ENCODE results near the gene VPS8.

VPS8 gene

GRCh38 chr3:184796551-184796950 lies 15.4 kb upstream of the VPS8 start:
- TF ChIP-seq GATA1 (IDR thresholded peaks at IDR 0.05; ENCODE audit: low read depth, low read length), result no peak
- TF ChIP-seq POLR2A (IDR thresholded peaks at IDR 0.05; ENCODE audit: low read length), result no peak
- DNase-seq, result no peak

- no peak for TF ChIP-seq GATA1 (IDR thresholded peaks at IDR 0.05; ENCODE audit: low read depth, low read length)
- no peak for TF ChIP-seq POLR2A (IDR thresholded peaks at IDR 0.05; ENCODE audit: low read length)
- DNase-seq, result no peak
These were observed 15.0 kb upstream of the VPS8 start for GRCh38 chr3:184796954-184797353.

- no peak for TF ChIP-seq POLR2A (IDR thresholded peaks at IDR 0.05; ENCODE audit: low read length)
- TF ChIP-seq GATA1 (IDR thresholded peaks at IDR 0.05; ENCODE audit: low read depth, low read length), result no peak
- DNase-seq, result no peak
These were observed 13.8 kb upstream of the VPS8 start for GRCh38 chr3:184798120-184798519.

- DNase-seq, result no peak
These were observed 11.5 kb upstream of the VPS8 start for GRCh38 chr3:184800349-184800930.

GRCh38 chr3:184801241-184801785 lies 10.7 kb upstream of the VPS8 start:
- TF ChIP-seq GATA1 (IDR thresholded peaks at IDR 0.05; ENCODE audit: low read depth, low read length), result no peak
- TF ChIP-seq POLR2A (IDR thresholded peaks at IDR 0.05; ENCODE audit: low read length), result no peak
- no peak for DNase-seq

More at GRCh38 chr3:184800349-184800930, 11.5 kb upstream of the VPS8 start:
- TF ChIP-seq POLR2A (IDR thresholded peaks at IDR 0.05; ENCODE audit: low read length) (no peak), GATA1 (IDR thresholded peaks at IDR 0.05; ENCODE audit: low read depth, low read length) (no peak)

- no peak for DNase-seq
- TF ChIP-seq POLR2A (IDR thresholded peaks at IDR 0.05; ENCODE audit: low read length), result no peak
- no peak for TF ChIP-seq GATA1 (IDR thresholded peaks at IDR 0.05; ENCODE audit: low read depth, low read length)
These were observed 9.8 kb upstream of the VPS8 start for GRCh38 chr3:184802150-184802549.

- TF ChIP-seq GATA1 (IDR thresholded peaks at IDR 0.05; ENCODE audit: low read depth, low read length) (no peak), POLR2A (IDR thresholded peaks at IDR 0.05; ENCODE audit: low read length) (no peak)
- DNase-seq, result no peak
These were observed 7.2 kb upstream of the VPS8 start for GRCh38 chr3:184804801-184805200.

GRCh38 chr3:184805351-184806038 lies 6.5 kb upstream of the VPS8 start:
- peak; percentile 50 to 60 for DNase-seq
- TF ChIP-seq POLR2A (IDR thresholded peaks at IDR 0.05; ENCODE audit: low read length) (no peak), GATA1 (IDR thresholded peaks at IDR 0.05; ENCODE audit: low read depth, low read length) (no peak)

GRCh38 chr3:184806567-184807271 lies 5.2 kb upstream of the VPS8 start:
- no peak for DNase-seq
- TF ChIP-seq POLR2A (IDR thresholded peaks at IDR 0.05; ENCODE audit: low read length) (no peak), GATA1 (IDR thresholded peaks at IDR 0.05; ENCODE audit: low read depth, low read length) (no peak)

GRCh38 chr3:184807549-184807948 lies 4.4 kb upstream of the VPS8 start:
- DNase-seq, result no peak
- TF ChIP-seq GATA1 (IDR thresholded peaks at IDR 0.05; ENCODE audit: low read depth, low read length) (no peak), POLR2A (IDR thresholded peaks at IDR 0.05; ENCODE audit: low read length) (no peak)

- DNase-seq, result peak; percentile 46 to 48
- TF ChIP-seq POLR2A (IDR thresholded peaks at IDR 0.05; ENCODE audit: low read length) (no peak), GATA1 (IDR thresholded peaks at IDR 0.05; ENCODE audit: low read depth, low read length) (no peak)
These were observed 3.9 kb upstream of the VPS8 start for GRCh38 chr3:184808021-184808420.

GRCh38 chr3:184810146-184810545 lies 1.8 kb upstream of the VPS8 start:
- no peak for DNase-seq
- TF ChIP-seq POLR2A (IDR thresholded peaks at IDR 0.05; ENCODE audit: low read length) (no peak), GATA1 (IDR thresholded peaks at IDR 0.05; ENCODE audit: low read depth, low read length) (no peak)

- TF ChIP-seq POLR2A (IDR thresholded peaks at IDR 0.05; ENCODE audit: low read length) (no peak), GATA1 (IDR thresholded peaks at IDR 0.05; ENCODE audit: low read depth, low read length) (no peak)
- no peak for DNase-seq
These were observed 932 bp upstream of the VPS8 start for GRCh38 chr3:184811034-184811433.

- TF ChIP-seq POLR2A (IDR thresholded peaks at IDR 0.05; ENCODE audit: low read length), result no peak
- TF ChIP-seq GATA1 (IDR thresholded peaks at IDR 0.05; ENCODE audit: low read depth, low read length), result no peak
- no peak for DNase-seq
These were observed 335 bp upstream of the VPS8 start for GRCh38 chr3:184811663-184811998.

All from erythroblast (primary cell).